ENCODE measurements around the gene RPF1. TPM values are rescaled to one million over a fixed set of nuclear protein-coding genes. Genes with fewer than 3 reads are reported as not detected.

RPF1 gene
- total RNA-seq, 3 donors from 2014 or later, result 33.6 to 44.6 (median 41.6) TPM

- H3K4me3 ChIP-seq, result no peak overlapping the region
- no peaks in the 10 kb centered on the region for H3K36me3 ChIP-seq
- no peaks in the 10 kb centered on the region for H3K27me3 ChIP-seq
- DNase-seq (ENCODE audit: low spot score in 2 of 2), result no peak
- H3K9me3 ChIP-seq, result no peaks in the 10 kb centered on the region
- no peaks in the 10 kb centered on the region for H3K4me1 ChIP-seq
- TF ChIP-seq CTCF (IDR thresholded peaks at IDR 0.05) (no peak), POLR2A (IDR thresholded peaks at IDR 0.05) (no peak), POLR2AphosphoS5 (IDR thresholded peaks at IDR 0.05) (no peak)
- intact Hi-C loops (cut with DNase I; ENCODE audit: low total_unique reads), result no loop called here
- H3K27ac ChIP-seq, result no peak overlapping the region
Observed at GRCh38 chr1:84538599-84538998, 59.5 kb downstream of the RPF1 start.

- no peaks in the 10 kb centered on the region for H3K9me3 ChIP-seq
- no peaks in the 10 kb centered on the region for H3K4me1 ChIP-seq
- intact Hi-C loops (cut with DNase I; ENCODE audit: low total_unique reads), result no loop called here
- no peak overlapping the region for H3K4me3 ChIP-seq
- DNase-seq (ENCODE audit: low spot score in 2 of 2), result no peak
- no peak overlapping the region for H3K27ac ChIP-seq
- no peaks in the 10 kb centered on the region for H3K27me3 ChIP-seq
- TF ChIP-seq CTCF (IDR thresholded peaks at IDR 0.05) (no peak), POLR2AphosphoS5 (IDR thresholded peaks at IDR 0.05) (no peak), POLR2A (IDR thresholded peaks at IDR 0.05) (no peak)
- no peaks in the 10 kb centered on the region for H3K36me3 ChIP-seq
Observed at GRCh38 chr1:84539972-84540371, 60.9 kb downstream of the RPF1 start.

- H3K27ac ChIP-seq, result no peak overlapping the region
- H3K36me3 ChIP-seq, result no peaks in the 10 kb centered on the region
- H3K4me1 ChIP-seq, result no peaks in the 10 kb centered on the region
- H3K9me3 ChIP-seq, result no peaks in the 10 kb centered on the region
- TF ChIP-seq POLR2A (IDR thresholded peaks at IDR 0.05) (no peak), CTCF (IDR thresholded peaks at IDR 0.05) (no peak), POLR2AphosphoS5 (IDR thresholded peaks at IDR 0.05) (no peak)
- no peaks in the 10 kb centered on the region for H3K27me3 ChIP-seq
- intact Hi-C loops (cut with DNase I; ENCODE audit: low total_unique reads), result no loop called here
- H3K4me3 ChIP-seq, result no peak overlapping the region
- no peak for DNase-seq (ENCODE audit: low spot score in 2 of 2)
Observed at GRCh38 chr1:84540759-84541158, 61.7 kb downstream of the RPF1 start.

GRCh38 chr1:84541679-84542078 is 62.6 kb downstream of the RPF1 start:
- no peak overlapping the region for H3K4me3 ChIP-seq
- DNase-seq (ENCODE audit: low spot score in 2 of 2), result no peak
- no peaks in the 10 kb centered on the region for H3K36me3 ChIP-seq
- TF ChIP-seq POLR2A (IDR thresholded peaks at IDR 0.05) (no peak), CTCF (IDR thresholded peaks at IDR 0.05) (peak in 1 of 3 donors; percentile 10), POLR2AphosphoS5 (IDR thresholded peaks at IDR 0.05) (no peak)
- no peaks in the 10 kb centered on the region for H3K27me3 ChIP-seq
- H3K27ac ChIP-seq, result no peak overlapping the region
- H3K4me1 ChIP-seq, result no peaks in the 10 kb centered on the region
- no peaks in the 10 kb centered on the region for H3K9me3 ChIP-seq
- intact Hi-C loops (cut with DNase I; ENCODE audit: low total_unique reads), result no loop called here

Other genes with a start within 250 kb of the RPF1 start
- gene SAMD13, start 177.6 kb upstream of the RPF1 start, total RNA-seq, result 1 to 10 TPM; 2.1 to 3.1 (median 2.6) TPM
- 1 to 10 TPM in 2 of 3 donors, not detected in 1; 1.3 to 7.2 TPM for gene DNASE2B, start 80.8 kb upstream of the RPF1 start, total RNA-seq
- gene SPATA1, start 27.1 kb downstream of the RPF1 start, total RNA-seq, result 1 to 10 TPM in 1 of 3 donors, under 1 TPM in 2; 0.16 to 1.0 (median 0.33) TPM
- 10 to 100 TPM; 47.8 to 66.6 (median 47.9) TPM for gene GNG5, start 27.3 kb downstream of the RPF1 start, total RNA-seq
- gene CTBS, start 95.2 kb downstream of the RPF1 start, total RNA-seq, result 10 to 100 TPM; 18.4 to 22.9 (median 22.5) TPM
- 10 to 100 TPM in 1 of 3 donors, 1 to 10 TPM in 2; 1.1 to 11.0 (median 4.3) TPM for gene SSX2IP, start 211.2 kb downstream of the RPF1 start, total RNA-seq

Data from breast epithelium (tissue), 4 donors.